SK-N-MC (cell line): ENCODE data around the gene AARSD1.
"Not testable (repeated sequence)": the region's sequence is repeated elsewhere in the genome, so short reads cannot be mapped to it uniquely, and the experiment has no call there.

Source experiments
- DNase-seq: peaks from one replicate; pipeline ENCODE4 v3.0.0-alpha.2; 2011; ENCODE audit warnings: low read depth, low spot score
- H3K27ac ChIP-seq: fragments of 200-600 bp; sonication (generic); 2 replicates; pipeline ENCODE4 v1.5.1; 2016; ENCODE audit warnings: mixed run types
- H3K36me3 ChIP-seq: fragments of 200-600 bp; sonication (generic); 2 replicates; pipeline ENCODE4 v1.6.1; 2017; ENCODE audit warnings: antibody characterized with exemption, low read length, mixed read lengths; ENCODE audit not compliant: insufficient read depth
- H3K4me3 ChIP-seq: fragments of 200-600 bp; sonication (generic); 2 replicates; pipeline ENCODE4 v1.5.1; 2016
- H3K9ac ChIP-seq: fragments of 200-600 bp; sonication (generic); 2 replicates; pipeline ENCODE4 v1.8.0; 2017; ENCODE audit warnings: mixed run types, mixed read lengths; ENCODE audit not compliant: insufficient read length
- H3K9me3 ChIP-seq: fragments of 200-600 bp; sonication (generic); 2 replicates; pipeline ENCODE4 v1.6.1; 2017; ENCODE audit warnings: low read depth, mild to moderate bottlenecking, antibody characterized with exemption, low read length, moderate library complexity, mixed read lengths
- EZH2 ChIP-seq: fragments of 200-600 bp; sonication (generic); IDR thresholded peaks from one replicate; pipeline ENCODE4 v1.6.1; 2017; ENCODE audit warnings: antibody characterized with exemption
- FOXP2 ChIP-seq: optimal IDR thresholded peaks from 2 replicates; pipeline ENCODE3; 2011; ENCODE audit warnings: mild to moderate bottlenecking, moderate library complexity; ENCODE audit not compliant: insufficient read depth; ENCODE audit errors: extremely low read length, control extremely low read depth
- POLR2AphosphoS5 ChIP-seq: IDR thresholded peaks from 2 replicates; pipeline ENCODE4 v1.6.1; 2012; ENCODE audit warnings: mild to moderate bottlenecking, low read depth, low read length, borderline replicate concordance

AARSD1 gene, protein sequence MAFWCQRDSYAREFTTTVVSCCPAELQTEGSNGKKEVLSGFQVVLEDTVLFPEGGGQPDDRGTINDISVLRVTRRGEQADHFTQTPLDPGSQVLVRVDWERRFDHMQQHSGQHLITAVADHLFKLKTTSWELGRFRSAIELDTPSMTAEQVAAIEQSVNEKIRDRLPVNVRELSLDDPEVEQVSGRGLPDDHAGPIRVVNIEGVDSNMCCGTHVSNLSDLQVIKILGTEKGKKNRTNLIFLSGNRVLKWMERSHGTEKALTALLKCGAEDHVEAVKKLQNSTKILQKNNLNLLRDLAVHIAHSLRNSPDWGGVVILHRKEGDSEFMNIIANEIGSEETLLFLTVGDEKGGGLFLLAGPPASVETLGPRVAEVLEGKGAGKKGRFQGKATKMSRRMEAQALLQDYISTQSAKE

GRCh38 chr17:42964161-42964932, at the start of gene AARSD1:
Gene AARSD1, minus strand, starts transcription at chr17:42964454. Its CDS starts 14 bp downstream, at chr17:42964440.
- peak within 1 kb of the TSS; percentile 81 for H3K27ac ChIP-seq
- no peaks in the 10 kb centered on the region for H3K9me3 ChIP-seq
- peak; percentile 82 for DNase-seq
- peak within 1 kb of the TSS; percentile 87 for H3K9ac ChIP-seq
- peaks cover 36% of the 10 kb centered on the region for H3K36me3 ChIP-seq
- peak within 1 kb of the TSS; percentile 86 for H3K4me3 ChIP-seq
- TF ChIP-seq FOXP2 (no peak), POLR2AphosphoS5 (peak; percentile 98)

GRCh38 chr17:43013296-43013695, 49.0 kb upstream of the AARSD1 start:
- no peak overlapping the region for H3K9ac ChIP-seq
- no peak for DNase-seq
- TF ChIP-seq POLR2AphosphoS5 (no peak), EZH2 (no peak), FOXP2 (no peak)
- H3K9me3 ChIP-seq = no peaks in the 10 kb centered on the region
- no peak overlapping the region for H3K27ac ChIP-seq
- H3K36me3 ChIP-seq = no peaks in the 10 kb centered on the region
- no peak overlapping the region for H3K4me3 ChIP-seq

GRCh38 chr17:43011728-43012472, 47.6 kb upstream of the AARSD1 start:
- DNase-seq = no peak
- no peak overlapping the region for H3K4me3 ChIP-seq
- H3K9ac ChIP-seq = no peak overlapping the region
- no peaks in the 10 kb centered on the region for H3K9me3 ChIP-seq
- H3K36me3 ChIP-seq = no peaks in the 10 kb centered on the region
- TF ChIP-seq FOXP2 = no peak
- no peak overlapping the region for H3K27ac ChIP-seq

DNA sequence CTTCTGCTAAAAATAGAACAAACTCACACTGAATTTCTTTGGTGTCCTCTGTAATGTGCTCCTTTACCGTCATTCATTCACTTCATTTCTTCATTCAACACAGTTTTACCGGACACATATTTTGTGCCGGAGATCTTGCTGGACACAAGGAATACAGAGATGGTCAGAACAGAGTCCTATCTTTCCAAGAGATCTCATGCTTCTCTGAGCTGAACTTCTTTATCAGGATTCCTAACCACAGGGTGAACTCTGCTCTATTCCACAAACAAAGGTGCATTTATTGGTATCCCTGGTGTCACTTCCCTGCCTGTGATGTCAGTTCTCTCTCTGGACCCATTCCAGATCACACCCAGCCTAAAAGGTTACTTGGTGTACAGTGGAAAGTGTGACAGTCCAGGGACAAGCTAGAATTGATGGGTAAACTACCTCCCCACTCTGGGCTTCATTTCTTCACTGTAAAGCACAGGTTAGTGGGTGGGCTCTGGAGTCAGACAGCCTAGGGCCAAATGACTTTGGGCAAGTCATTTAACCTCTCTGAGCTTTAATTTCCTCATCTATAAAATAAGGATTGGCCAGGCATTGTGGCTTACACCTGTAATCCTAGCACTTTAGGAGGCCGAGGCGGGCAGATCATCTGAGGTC, 46.5 kb upstream of the AARSD1 start:
- no peak for DNase-seq
- Histone ChIP-seq H3K27ac (no peak overlapping the region), H3K9me3 (no peaks in the 10 kb centered on the region), H3K4me3 (no peak overlapping the region), H3K9ac (no peak overlapping the region), H3K36me3 (no peaks in the 10 kb centered on the region)
- TF ChIP-seq EZH2 = no peak
- TF ChIP-seq FOXP2 = no peak
- no peak for TF ChIP-seq POLR2AphosphoS5

GRCh38 chr17:43006639-43007551, 42.6 kb upstream of the AARSD1 start, which contains the start of gene IFI35:
Gene IFI35, plus strand, starts transcription at chr17:43006784. Its CDS starts 164 bp downstream, at chr17:43006948.
- Histone ChIP-seq H3K27ac (peak within 1 kb of the TSS; percentile 89), H3K4me3 (peak within 1 kb of the TSS; percentile 83), H3K9me3 (no peaks in the 10 kb centered on the region), H3K36me3 (peaks cover 24% of the 10 kb centered on the region), H3K9ac (peak within 1 kb of the TSS; percentile 83)
- TF ChIP-seq EZH2 (no peak), FOXP2 (no peak), POLR2AphosphoS5 (no peak)
- no peak for DNase-seq

GRCh38 chr17:43003542-43004172, 39.4 kb upstream of the AARSD1 start:
- H3K9ac ChIP-seq = no peak overlapping the region

DNA sequence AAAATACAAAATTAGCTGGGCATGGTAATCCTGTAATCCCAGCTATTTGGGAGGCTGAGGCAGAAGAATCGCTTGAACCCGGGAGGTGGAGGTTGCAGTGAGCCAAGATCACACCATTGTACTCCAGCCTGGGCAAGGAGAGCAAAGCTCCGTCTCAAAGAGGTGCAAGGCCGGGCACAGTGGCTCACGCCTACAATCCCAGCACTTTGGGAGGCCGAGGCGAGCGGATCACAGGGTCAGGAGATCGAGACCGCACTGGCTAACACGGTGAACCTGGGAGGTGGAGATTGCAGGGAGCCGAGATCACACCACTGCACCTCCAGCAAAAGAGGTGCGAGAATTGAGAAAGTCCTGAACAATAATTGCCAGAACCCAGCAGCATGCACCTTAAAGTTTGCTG, 36.6 kb upstream of the AARSD1 start:
- H3K9me3 ChIP-seq, H3K4me3 ChIP-seq, DNase-seq: not testable (repeated sequence)
- H3K36me3 ChIP-seq = peaks cover 58% of the 10 kb centered on the region
- H3K27ac ChIP-seq = peak overlapping the region; percentile 67
- H3K9ac ChIP-seq = peak overlapping the region; percentile 26

More at GRCh38 chr17:43003542-43004172, 39.4 kb upstream of the AARSD1 start:
- peak; percentile 40; the same call in 1 of the 2 replicates for TF ChIP-seq POLR2AphosphoS5
- TF ChIP-seq FOXP2 = no peak
- TF ChIP-seq EZH2 = no peak
- H3K27ac ChIP-seq = 0 out of 2 replicates have a peak overlapping the region, but pooled peaks have one; percentile 42
- no peak for DNase-seq
- H3K9me3 ChIP-seq = no peaks in the 10 kb centered on the region
- peaks cover 56% of the 10 kb centered on the region for H3K36me3 ChIP-seq
- H3K4me3 ChIP-seq = no peak overlapping the region
